ENCODE measurements around the gene GOSR2. TPM values are rescaled to one million over a fixed set of nuclear protein-coding genes. Genes with fewer than 3 reads are reported as not detected.

GOSR2 gene
- total RNA-seq, result 32.3 and 32.9 TPM in 2 replicates

DNA sequence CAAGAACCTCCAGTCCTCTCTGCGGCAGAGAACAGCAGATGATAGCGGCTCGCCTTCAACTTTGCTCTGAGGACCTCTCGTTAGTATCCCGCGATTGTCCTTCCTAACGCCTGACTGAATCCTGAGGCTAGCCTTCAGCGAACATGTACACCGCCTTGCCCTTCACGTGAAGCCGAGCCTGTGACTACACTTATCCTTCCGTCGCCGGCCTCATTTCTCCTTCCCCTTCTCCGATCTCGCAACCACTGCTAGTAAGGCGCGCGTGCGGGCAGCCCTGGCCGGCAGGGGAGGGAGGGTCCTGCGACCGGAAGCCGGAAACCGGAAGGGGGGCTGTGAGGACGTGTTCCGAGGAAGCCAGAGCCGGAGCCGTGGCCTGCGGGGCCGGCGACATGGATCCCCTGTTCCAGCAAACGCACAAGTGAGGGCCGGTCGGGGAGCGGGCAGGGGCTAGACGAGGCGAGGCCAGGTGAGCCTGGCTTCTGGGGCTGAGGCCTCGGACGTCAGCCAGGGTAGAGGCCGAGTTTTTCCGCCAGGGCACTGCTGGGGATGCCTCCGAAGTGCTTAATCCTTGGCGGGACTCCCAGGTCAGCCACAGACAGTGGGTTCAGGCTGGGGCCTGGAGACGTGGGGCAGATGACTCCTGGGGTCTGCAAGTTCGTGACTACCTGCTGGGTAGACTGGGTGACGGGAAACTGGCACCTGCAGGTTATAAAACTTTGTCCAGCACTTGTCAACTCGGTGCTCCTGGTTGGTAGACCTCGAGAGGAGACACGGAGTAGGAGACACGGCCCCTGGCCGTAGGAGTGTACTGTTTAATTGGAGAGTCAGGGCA lies at the start of gene GOSR2:
Gene GOSR2 (plus strand): TSS at position 357 of the 832 bp plus-strand sequence. CDS start 33 bp downstream, at position 390.
- peak; percentile 88 to 91 for DNase-seq (ENCODE audit: low read depth in 2 of 2)

DNA sequence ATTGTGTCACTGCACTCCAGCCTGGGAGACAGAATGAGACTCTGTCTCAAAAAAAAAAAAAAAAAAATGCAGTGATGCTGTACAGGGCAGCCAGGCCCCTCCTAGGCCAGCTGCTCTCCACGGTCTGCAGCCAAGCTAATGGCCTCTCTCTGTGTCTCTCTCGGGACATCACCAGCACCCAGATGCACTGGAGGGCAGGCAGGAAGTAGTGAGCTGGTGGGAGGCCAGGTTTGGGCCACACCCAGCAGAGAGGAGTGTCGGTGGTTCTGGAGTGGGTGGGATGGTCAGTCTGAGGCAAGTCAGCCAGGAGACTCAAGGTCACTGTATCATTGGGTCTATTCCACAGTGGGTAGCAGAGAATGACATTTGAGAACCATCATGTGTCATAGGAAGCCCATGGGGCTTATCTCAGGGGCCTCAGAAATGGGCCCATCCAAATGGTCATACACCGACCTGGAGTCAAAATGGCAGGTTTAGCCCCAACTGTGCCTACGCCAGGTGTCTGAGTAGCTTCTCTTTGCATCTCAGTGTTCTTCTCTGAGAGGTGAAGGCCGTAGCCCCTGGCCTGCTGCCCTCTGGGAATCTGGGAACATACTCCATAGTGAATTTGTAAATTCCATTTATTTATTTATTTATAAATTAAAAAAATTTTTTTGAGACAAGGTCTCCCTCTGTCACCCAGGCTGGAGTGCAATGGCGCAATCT lies 48.9 kb upstream of the GOSR2 start:
- no peak for DNase-seq (ENCODE audit: low read depth in 2 of 2)

DNA sequence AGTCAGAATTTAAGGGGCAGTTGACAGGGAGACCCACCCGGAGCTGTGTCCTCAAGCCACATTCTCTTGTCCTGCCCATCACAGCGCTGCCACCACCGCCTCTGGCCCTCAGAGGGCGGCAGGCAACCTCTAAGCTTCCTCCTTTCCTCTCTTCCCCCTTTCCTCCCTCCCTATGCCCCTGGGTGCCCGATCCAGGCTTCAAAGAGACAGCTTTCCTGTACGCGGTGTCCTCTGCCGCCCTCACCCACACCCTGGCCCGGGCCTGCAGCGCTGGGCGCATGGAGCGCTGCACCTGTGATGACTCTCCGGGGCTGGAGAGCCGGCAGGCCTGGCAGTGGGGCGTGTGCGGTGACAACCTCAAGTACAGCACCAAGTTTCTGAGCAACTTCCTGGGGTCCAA lies 48.1 kb upstream of the GOSR2 start:
- no peak for DNase-seq (ENCODE audit: low read depth in 2 of 2)

DNA sequence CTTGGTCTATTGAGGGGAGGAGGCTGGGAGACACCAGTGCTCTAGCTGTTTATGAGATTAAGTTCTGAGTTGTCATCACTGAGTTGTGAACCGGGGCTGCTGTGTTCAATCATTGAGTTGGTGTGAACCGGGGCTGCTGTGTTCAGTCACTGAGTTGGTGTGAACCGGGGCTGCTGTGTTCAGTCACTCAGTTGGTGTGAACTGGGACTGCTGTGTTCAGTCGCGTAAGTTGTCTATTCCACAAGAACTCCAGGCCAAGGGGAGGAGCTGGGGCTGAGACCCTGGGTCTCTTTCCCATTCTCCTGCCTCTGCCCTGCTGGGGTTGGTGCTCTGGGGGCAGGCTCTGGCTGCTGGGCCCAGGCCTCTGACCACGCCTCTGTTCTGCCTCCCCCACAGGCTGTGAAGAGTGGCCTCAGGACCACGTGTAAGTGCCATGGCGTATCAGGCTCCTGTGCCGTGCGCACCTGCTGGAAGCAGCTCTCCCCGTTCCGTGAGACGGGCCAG lies 47.1 kb upstream of the GOSR2 start:
- DNase-seq (ENCODE audit: low read depth in 2 of 2), result no peak

DNA sequence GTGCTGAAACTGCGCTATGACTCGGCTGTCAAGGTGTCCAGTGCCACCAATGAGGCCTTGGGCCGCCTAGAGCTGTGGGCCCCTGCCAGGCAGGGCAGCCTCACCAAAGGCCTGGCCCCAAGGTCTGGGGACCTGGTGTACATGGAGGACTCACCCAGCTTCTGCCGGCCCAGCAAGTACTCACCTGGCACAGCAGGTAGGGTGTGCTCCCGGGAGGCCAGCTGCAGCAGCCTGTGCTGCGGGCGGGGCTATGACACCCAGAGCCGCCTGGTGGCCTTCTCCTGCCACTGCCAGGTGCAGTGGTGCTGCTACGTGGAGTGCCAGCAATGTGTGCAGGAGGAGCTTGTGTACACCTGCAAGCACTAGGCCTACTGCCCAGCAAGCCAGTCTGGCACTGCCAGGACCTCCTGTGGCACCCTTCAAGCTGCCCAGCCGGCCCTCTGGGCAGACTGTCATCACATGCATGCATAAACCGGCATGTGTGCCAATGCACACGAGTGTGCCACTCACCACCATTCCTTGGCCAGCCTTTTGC lies 46.5 kb upstream of the GOSR2 start:
- DNase-seq (ENCODE audit: low read depth in 2 of 2), result peak in 1 of 2 donors; percentile 7

DNA sequence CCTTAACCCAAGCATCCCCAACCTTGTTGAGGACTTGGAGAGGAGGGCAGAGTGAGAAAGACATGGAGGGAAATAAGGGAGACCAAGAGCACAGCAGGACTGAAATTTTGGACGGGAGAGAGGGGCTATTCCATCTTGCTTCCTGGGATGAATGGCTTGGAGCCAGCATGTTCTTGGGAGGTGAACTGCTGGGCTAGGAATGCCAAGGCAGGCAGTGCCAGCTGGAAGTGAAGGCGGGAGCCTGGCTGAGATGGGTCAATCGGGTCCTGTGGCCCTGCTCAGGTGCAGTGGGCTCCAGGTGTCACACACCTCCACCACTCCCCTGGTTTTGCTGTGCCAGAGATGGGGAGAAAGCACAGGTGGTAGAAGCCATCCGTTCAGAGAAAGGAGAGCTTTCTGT lies 46.0 kb upstream of the GOSR2 start:
- DNase-seq (ENCODE audit: low read depth in 2 of 2), result no peak

DNA sequence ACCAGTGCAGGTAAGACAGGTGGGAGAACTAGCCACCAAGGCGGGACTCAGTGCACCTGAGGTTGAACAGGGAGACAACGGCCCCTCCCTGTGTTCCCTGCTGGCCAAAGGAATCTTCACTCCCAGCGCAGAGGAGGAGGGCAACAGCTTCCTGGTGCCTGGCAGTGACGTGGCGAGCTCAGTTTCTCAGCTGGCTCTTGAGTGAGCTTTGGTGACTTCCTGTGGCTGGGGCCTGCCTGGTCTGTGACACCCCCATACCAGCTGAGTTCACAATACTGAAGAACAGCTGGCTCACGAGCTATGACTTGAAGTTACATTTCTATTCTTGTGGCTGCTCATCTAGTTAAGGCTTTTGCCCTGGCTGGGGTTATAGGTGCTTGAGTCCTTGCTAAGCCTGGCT lies 45.5 kb upstream of the GOSR2 start:
- no peak for DNase-seq (ENCODE audit: low read depth in 2 of 2)

DNA sequence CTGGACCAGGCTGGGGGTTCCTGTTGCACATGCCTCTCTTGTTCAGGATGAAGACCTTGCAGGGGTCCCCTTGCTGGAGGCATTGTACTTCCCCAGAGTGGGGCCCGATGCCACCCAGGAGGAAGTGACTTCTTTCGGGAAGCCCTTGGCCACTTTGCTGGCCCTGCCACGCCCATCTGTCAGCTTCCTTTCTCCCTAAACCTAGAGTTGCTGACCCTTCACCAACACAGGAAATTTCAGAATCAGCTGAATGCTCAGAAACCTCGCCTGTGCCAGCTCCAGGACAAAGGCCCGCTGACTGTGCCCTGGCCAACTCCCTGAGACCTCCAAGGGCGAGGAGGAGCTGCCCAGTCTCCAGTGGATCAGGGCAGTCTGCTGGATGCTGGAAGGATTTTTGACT lies 44.9 kb upstream of the GOSR2 start:
- DNase-seq (ENCODE audit: low read depth in 2 of 2), result no peak

DNA sequence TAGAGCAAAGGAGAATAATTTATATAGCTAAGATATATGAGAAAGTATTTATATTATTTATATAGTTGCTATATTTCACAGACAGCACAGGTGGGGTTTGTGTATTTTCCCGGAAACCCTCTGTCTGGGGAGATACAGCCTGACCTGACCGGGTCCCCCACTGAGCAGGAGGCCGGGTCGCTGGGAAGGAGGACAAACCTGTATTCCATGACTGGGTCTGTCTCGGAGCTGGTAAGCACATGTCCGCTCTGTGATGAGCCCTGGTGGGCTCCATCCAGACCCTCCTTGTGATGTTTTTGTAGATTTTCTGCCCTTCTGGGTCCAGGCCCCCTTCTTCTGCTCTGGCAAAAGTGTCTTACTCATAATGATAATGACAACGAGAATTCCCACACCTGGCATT lies 43.9 kb upstream of the GOSR2 start:
- no peak for DNase-seq (ENCODE audit: low read depth in 2 of 2)

DNA sequence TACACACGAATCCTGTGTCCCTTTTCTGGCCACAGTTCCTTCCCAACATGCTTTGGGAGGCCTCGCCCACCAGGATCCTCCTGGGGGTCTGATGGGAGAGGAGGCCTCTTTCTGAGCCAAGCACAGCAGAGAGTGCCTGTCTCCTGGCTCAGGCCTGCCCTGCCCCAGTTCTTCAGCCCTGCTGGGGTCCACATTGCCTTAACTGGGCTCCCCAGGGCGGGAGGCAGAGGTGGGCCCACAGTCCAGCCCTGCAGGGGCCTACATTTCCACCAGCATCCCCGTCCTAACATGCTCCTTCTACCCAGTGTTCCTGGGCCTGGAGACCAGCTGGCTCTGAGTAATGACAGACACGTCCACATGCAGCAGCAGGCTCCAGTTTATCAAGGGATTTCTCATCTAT lies 41.9 kb upstream of the GOSR2 start:
- no peak for DNase-seq (ENCODE audit: low read depth in 2 of 2)

DNA sequence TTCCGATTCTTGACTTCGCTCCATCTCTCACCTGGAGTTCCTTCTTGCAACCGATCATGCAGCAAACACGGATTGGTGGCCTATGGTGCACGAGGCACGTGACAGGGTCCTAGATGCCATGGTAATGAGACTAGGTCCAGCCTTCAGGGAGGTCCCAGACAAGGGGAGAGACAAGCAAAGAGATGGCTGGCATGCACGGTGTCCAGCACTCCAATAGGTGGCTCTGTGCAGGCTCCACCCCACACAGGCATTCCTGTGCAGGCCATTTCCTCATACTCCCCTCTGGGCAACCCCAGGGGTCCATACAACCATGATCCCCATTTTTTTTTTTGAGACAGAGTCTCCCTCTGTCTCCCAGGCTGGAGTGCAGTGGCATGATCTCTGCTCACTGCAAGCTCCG lies 40.3 kb upstream of the GOSR2 start:
- DNase-seq (ENCODE audit: low read depth in 2 of 2), result no peak

DNA sequence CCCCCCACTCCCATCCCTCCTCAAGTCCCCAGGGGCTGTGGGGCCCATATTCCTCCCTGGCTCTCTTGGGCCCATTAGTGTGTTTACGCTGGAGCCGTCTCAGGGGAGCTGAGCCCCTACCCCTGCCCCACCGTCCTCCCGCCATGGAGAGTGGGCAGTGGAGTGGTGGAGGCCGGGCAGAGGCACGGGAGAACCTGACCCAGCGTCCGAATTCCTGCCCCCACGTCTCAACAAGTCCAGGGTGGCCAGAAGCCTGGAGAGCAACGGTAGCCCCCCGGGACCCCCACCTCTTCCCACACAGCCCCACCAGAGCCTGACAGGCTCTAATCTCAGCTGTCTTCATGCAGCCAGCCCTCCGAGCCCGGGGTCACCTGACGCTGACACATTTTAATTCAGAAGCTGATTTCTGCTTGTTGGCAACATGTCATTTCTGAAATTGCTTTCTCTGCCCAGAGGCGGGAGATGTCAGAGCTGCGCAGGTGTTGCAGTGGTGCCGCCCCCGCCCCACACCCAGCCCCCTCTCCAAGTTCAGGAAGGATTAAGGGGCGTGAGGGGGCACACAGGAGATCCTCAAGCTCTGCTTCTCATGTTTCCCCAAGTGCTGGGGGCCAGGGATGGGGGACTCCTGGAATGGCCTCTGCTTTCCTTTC lies 39.0 kb upstream of the GOSR2 start:
- no peak for DNase-seq (ENCODE audit: low read depth in 2 of 2)

DNA sequence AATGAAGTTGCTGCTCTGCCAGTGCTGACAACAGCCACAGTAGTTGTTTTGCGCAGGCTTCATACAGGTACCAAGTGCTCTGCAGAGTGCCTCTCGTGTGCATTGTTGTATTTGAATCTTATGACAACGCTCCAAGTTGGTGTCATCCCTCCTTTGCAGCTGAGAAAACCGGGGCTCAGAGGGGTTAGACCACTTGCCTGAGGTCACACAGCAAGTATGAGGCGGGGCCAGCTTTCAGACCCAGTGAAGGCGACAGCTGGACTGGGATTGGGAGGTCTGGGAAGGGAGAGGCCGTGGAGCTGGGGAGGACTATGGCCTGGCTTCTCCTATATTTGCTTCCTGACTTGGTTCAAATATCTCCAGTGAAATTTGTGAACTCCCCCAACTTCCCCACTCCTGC lies 38.4 kb upstream of the GOSR2 start:
- no peak for DNase-seq (ENCODE audit: low read depth in 2 of 2)

DNA sequence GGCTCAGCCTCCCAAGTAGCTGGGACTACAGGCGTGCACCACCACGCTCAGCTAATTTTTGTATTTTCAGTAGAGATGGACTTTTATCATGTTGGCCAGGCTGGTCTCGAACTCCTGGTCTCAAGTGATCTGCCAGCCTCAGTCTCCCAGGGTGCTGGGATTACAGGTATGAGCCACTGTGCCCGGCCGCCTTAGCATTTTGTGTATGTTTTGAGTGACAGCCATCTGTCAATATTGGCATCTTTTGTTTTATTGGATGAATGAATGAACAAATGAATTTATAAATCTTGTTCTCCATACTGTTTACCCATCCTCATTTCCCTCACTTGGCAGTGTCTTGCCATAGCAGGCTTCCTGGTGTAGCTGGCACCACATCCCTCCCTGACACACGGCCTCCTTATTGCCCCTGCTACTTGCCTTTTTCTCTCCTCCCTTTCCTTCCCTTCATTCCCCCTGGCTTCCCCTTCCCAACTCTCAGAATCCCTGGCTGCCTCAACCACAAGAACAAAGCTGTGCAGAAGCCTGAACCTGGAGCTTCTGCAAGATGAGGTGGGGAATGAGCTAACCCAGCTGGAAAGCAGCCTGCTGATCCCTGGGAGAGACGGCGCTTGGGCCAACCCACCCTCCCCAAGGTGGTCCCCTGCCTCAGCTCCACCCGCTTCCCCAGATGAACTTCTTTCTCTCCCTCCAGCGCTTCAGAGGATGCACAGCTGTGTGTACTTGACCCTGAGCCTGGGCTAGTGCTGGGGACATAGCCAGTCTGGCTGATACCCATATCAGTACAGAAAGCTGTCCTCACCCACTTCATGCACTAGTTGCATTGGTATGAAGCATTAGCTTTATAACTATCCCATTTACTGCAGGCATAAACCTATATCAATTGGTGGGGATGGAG lies 37.3 kb upstream of the GOSR2 start:
- no peak for DNase-seq (ENCODE audit: low read depth in 2 of 2)

DNA sequence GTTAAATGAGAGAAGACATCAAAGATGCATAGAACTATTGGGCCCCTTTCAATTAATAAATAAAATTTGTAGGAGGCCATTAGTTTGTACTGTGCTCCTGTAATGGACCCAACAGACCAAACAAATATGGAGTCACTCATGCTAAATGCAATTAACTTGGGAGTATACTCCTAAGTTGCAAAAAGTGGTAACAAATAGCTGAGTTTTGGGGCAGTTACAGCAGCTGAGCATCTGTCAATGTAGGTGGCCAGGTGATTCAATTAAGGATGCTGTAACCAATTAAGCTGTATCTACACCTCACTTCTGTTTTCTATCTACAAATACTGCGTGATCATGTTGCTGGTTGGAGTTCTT lies 36.7 kb upstream of the GOSR2 start:
- DNase-seq (ENCODE audit: low read depth in 2 of 2), result no peak

DNA sequence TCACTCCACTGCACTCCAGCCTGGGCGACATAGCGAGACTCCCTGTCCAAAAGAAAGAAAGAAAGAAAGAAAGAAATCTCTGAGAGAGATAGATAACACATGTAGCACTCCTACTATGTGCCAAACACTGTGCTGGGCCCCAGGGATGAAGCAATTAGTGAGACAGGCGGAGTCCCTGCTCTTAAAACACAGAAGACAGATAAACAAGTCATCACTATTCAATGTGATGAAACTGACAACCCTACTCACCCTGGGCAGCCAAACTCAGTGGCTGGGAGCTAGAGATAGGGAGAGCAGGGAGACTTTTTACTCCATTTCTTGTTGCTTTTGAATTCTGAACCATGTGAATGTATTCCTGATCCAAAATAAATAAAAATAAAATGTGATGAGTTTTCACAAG lies 35.2 kb upstream of the GOSR2 start:
- peak in 1 of 2 donors; percentile 18 for DNase-seq (ENCODE audit: low read depth in 2 of 2)

DNA sequence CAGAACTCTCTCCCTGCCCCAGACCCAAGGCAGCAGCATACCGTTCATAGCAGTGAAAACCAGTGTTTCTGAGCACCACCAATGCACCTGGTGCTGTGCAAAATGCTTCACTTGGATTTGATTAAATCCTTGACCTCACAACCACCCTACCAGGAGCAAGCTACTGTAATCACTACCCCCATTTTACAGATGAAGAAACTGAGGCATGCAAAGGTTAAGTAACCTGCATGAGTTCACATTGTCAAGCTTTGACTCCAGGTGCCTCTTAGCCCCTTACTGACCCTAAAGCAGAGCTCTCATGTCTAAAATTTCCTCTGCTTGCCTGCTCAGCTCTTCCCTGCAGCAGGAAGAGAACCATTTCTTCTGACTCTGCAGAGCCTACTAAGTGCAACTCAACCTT lies 34.2 kb upstream of the GOSR2 start:
- DNase-seq (ENCODE audit: low read depth in 2 of 2), result no peak

DNA sequence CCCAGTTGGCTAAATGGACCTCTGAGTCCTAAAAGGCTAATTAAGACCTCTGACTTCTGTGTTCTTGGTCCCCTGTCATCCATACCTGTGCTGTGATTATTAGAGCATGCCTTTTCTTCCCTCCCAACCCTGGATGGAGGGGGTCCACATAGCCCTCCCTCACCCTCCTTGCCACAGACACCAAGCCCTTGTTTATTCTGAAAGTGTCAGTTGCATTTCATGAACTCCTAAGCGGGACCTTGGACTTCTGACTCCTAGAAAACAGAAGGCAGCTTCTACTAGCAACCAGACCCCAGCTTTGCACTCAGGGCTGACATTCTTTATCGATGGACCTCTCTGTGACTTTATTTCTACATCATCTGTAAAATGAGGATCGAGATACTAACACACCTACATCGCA lies 33.4 kb upstream of the GOSR2 start:
- no peak for DNase-seq (ENCODE audit: low read depth in 2 of 2)

DNA sequence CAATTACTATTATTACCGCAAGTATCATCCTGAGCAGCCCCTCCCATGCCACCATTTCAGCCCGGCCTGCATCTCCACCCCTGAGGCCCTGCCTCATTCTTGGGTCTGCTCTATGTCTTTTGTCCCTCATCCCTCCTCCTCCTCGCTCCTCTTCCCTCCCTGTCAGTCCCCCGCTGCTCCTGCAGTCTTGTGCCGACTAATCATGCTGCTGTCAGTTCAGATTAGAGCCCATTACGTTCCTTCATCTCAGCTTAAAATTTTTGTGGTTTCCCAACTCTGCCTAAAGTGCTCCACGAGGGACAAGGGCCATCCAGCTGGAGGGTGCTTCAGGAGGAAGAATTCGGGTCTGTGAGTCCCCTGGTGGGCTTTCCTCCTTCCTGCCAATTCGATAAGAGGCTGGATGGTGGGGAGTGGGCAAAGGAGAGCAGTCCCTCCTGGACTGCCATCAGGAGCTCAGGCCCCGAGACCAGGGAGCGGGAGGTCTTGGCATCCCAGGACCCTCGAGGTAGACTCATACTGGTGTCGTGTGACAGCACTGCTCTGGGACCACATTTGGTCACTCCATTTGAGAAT lies 32.9 kb upstream of the GOSR2 start:
- no peak for DNase-seq (ENCODE audit: low read depth in 2 of 2)

DNA sequence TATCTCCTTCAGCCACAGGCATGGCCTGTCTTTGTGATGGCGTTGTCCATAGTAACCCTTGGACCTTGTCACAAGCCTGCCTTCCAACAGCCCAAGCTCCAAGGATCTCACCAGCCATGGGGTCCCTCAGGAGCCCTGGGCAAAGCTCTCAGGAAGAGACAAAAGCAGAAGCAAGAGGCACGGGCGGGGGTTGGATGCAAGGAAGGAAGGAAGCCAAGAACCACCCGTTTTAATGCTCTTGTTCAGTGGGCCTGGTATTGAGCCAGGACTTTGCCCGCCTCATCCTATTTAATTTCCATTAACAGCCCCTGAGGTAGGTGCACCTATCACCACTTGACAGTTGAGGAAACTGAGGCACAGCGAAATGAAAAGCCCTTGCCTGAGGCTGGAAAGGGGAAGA lies 32.3 kb upstream of the GOSR2 start:
- DNase-seq (ENCODE audit: low read depth in 2 of 2), result no peak

DNA sequence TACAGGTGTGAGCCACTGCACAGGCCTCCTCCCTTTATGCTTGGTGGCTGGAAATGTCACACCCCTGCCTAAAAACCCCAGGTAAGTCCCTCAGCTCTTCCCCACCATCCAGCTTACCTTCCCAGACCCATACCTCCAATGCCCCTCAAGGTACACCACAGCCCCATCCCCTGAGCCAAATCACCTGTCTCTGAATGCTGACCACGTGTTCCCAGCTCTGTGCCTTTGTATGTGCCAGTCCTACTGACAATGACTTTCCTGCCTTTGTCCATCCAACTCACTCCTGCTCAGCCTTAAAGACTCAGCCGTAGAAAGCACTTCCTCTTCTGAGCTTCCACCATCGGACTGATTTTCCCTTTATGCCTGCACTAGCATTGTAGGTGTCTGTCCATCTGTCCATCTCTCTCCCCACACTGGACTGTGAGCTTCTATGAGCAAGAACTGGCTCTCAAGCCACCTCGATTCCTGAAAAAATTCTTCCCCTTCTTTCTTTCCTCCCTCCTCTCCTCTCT lies 30.7 kb upstream of the GOSR2 start:
- no peak for DNase-seq (ENCODE audit: low read depth in 2 of 2)
